NT2/D1 (cell line): ENCODE data around the gene C11orf42.

Experiments used
- DNase-seq: peaks from one replicate; pipeline ENCODE4 v3.0.0-alpha.2; 2011; ENCODE audit warnings: low read depth, low spot score
- H3K27me3 ChIP-seq: 2 replicates; pipeline ENCODE4 v1.6.0; 2011; ENCODE audit warnings: mild to moderate bottlenecking; ENCODE audit not compliant: insufficient read length, insufficient read depth
- H3K36me3 ChIP-seq: 2 replicates; pipeline ENCODE4 v1.6.1; 2011; ENCODE audit warnings: mild to moderate bottlenecking, low read length, mixed read lengths; ENCODE audit not compliant: insufficient read depth, insufficient read length
- H3K4me1 ChIP-seq: 2 replicates; pipeline ENCODE4 v1.5.1; 2011; ENCODE audit not compliant: insufficient read depth, insufficient read length
- H3K4me3 ChIP-seq: 2 replicates; pipeline ENCODE4 v1.5.1; 2011; ENCODE audit warnings: low read depth; ENCODE audit not compliant: insufficient read length
- H3K9ac ChIP-seq: 2 replicates; pipeline ENCODE4 v1.6.0; 2011; ENCODE audit warnings: low read depth; ENCODE audit not compliant: insufficient read length
- H3K9me3 ChIP-seq: 2 replicates; pipeline ENCODE4 v1.5.1; 2011; ENCODE audit warnings: mild to moderate bottlenecking, low read length; ENCODE audit not compliant: insufficient read depth
- SUZ12 ChIP-seq: IDR thresholded peaks from 2 replicates; pipeline ENCODE4 v1.6.1; 2011; ENCODE audit not compliant: insufficient read length, insufficient read depth; ENCODE audit errors: extremely low read depth
- YY1 ChIP-seq: IDR thresholded peaks from 2 replicates; pipeline ENCODE4 v1.6.1; 2011; ENCODE audit not compliant: insufficient read length, insufficient read depth
- ZNF274 ChIP-seq: IDR thresholded peaks from 2 replicates; pipeline ENCODE4 v1.6.1; 2011; ENCODE audit warnings: mild to moderate bottlenecking, low read depth, low read length

Gene C11orf42

DNA sequence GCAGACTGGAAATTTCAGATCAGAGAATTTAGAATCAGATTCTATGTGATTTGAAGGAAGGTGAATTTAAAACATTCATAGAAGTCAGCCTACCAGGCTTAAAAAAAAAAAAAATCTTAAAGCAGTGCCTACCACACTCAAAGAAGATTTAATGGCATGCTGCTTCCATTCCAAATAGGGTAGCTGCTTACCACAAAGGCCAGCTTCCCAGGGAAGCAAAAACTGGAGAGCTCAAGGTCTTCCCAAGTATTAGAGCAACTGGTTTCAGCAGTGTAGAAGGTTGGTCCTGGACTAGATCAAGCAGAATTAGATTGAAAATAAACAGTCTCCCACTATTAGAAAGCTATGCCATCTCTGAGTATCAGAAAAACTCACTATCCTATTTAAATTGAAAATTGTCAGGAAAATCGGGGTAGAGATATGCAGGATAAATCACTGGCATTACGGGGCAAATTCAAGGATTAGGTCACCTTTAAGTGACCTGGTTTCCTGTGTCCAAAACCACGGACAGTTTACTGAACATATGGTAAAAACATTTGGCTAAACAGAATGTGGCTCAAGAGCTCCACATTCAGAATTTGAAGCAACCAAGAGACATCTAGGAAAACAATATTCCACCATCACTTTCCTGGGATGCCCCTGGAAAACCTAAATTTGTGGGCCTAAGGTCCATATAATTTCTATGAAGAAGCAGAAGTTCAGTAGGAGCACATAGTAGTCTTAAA lies 1.3 kb downstream of the C11orf42 start:
- Histone ChIP-seq H3K27me3 (no peaks in the 10 kb centered on the region), H3K36me3 (peaks cover 56% of the 10 kb centered on the region), H3K4me3 (no peak overlapping the region), H3K4me1 (no peaks in the 10 kb centered on the region), H3K9me3 (no peaks in the 10 kb centered on the region), H3K9ac (no peak overlapping the region)
- no peak for TF ChIP-seq YY1
- no peak for TF ChIP-seq SUZ12
- TF ChIP-seq ZNF274, result no peak
- DNase-seq, result no peak

DNA sequence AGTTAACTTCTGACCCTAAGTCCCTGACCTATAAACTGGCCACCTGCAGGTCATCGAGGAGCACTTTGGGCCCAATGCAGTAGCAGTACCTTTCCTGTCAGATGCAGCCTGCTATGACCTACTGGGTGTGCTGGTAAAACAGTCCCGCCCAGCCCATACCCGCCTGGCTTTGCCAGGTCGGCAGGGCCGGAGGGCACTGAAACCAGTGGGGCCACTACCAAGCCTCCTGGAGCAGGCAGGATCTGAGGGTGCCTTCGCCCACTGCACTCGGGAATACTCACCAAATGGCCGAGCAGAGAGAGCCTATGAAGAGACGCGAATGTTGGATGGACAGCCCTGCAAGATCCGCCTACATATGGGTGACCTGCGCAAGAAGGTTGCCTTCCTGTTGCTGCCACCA lies 4.4 kb downstream of the C11orf42 start:
- peaks cover 85% of the 10 kb centered on the region for H3K36me3 ChIP-seq

DNA sequence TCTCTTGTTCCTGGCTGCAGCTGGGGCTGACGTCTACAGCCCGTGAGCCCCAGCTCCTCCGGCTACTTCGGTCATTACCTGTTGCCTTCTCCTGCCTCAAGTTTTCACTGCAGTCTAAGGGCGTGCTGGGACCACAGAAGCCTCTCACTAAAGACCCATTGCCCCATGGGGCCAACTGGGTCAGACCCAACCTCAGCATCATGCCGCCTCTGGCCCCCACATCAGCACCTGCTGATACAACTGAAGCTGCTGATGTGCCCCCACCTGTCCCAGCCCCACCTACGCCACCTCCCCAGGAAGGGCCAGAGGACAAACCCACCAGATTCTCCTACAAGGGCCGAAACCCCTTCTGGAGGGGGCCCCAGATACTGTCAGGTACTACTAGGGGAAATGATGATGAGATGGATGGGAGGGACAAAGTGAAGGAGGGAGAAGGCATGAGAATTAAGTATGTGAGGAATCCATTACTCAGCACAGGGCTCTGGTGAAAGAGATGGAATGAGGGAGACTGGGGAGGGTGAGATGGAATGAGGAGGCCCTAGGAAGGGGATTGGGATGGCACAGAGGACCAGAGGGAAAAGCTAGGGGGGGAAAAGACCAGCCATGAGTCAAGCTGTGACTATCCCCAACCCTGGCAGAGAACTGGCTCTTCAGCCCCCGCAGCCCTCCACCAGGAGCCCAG lies 5.1 kb downstream of the C11orf42 start:
- Histone ChIP-seq H3K4me1 (no peaks in the 10 kb centered on the region), H3K9ac (no peak overlapping the region), H3K36me3 (peaks cover 84% of the 10 kb centered on the region), H3K9me3 (no peaks in the 10 kb centered on the region), H3K4me3 (no peak overlapping the region), H3K27me3 (no peaks in the 10 kb centered on the region)
- no peak for DNase-seq
- TF ChIP-seq YY1 (no peak), SUZ12 (no peak), ZNF274 (no peak)

More for the DNA sequence above, 4.4 kb downstream of the C11orf42 start:
- Histone ChIP-seq H3K9ac (no peak overlapping the region), H3K4me1 (no peaks in the 10 kb centered on the region), H3K4me3 (no peak overlapping the region), H3K9me3 (no peaks in the 10 kb centered on the region), H3K27me3 (no peaks in the 10 kb centered on the region)
- TF ChIP-seq SUZ12 (no peak), YY1 (no peak)
- no peak for DNase-seq

DNA sequence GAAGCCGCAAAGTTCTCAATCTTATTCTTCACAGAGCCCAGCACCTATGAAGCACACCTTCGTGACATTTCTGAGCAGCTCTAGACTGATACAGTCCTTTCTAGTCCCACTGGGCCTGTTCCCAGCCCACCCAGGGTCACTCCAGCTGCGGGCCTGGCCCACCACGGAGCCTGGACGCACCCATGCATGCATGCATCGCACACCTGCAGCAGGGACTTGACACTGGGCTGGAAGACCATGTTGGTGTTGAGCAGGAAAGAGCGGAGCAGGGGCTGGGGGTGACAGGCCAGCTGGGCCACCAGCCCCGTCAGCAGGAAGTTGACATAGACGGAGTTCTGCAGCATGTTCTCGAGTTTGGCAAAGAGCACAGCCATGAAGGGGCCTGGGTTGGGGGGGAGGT lies 9.2 kb downstream of the C11orf42 start:
- Histone ChIP-seq H3K4me3 (no peak overlapping the region), H3K9me3 (no peaks in the 10 kb centered on the region), H3K36me3 (peaks cover 86% of the 10 kb centered on the region), H3K27me3 (no peaks in the 10 kb centered on the region), H3K4me1 (no peaks in the 10 kb centered on the region), H3K9ac (no peak overlapping the region)
- DNase-seq, result no peak
- TF ChIP-seq SUZ12, result no peak

DNA sequence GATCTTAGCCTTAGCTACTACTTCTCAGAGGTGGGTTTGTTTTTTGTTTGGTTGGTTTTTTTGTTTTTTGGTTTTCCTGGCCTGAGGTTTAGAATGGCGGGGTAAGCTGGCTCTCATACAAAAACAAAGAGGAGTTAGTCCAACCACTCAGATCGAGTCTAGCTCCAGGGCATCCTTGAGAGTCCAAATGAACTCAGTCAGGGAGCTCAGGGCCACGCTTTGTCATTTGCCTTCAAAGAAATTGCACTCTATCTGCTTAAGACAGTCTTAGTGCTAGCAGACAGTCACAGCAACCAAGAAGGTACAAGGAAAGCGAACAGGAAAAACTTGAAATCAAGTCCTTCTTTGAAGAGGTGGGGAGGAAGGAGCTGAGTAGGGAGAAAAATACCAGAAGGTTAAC lies 11.1 kb downstream of the C11orf42 start:
- no peaks in the 10 kb centered on the region for H3K9me3 ChIP-seq
- TF ChIP-seq YY1 (no peak), ZNF274 (no peak), SUZ12 (no peak)
- no peaks in the 10 kb centered on the region for H3K4me1 ChIP-seq
- H3K27me3 ChIP-seq, result no peaks in the 10 kb centered on the region
- H3K36me3 ChIP-seq, result peaks cover 76% of the 10 kb centered on the region
- no peak for DNase-seq
- no peak overlapping the region for H3K4me3 ChIP-seq
- no peak overlapping the region for H3K9ac ChIP-seq

DNA sequence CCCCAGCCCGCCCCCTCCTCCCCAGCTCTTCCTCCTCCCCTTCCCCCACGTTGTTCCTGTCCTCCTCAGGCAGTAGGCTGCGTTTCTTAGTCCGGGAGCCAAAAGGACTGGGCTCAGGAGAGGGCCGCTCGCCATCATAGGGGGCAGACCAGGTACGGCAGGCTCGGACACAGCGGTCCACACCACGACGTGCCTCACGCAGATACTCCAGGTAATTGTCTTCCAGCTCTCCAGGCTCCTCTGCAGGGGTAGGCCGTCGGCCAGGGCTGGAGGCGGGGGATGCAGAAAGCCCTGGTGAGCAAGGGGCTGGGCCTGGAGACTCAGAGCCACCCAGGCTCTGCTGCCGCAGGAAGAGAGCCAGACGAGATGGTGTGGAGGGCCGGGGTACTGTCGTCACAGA lies 12.4 kb downstream of the C11orf42 start:
- DNase-seq, result no peak
- Histone ChIP-seq H3K36me3 (peaks cover 76% of the 10 kb centered on the region), H3K27me3 (no peaks in the 10 kb centered on the region), H3K4me3 (no peak overlapping the region), H3K4me1 (no peaks in the 10 kb centered on the region), H3K9me3 (no peaks in the 10 kb centered on the region), H3K9ac (no peak overlapping the region)
- TF ChIP-seq SUZ12 (no peak), YY1 (no peak), ZNF274 (no peak)

DNA sequence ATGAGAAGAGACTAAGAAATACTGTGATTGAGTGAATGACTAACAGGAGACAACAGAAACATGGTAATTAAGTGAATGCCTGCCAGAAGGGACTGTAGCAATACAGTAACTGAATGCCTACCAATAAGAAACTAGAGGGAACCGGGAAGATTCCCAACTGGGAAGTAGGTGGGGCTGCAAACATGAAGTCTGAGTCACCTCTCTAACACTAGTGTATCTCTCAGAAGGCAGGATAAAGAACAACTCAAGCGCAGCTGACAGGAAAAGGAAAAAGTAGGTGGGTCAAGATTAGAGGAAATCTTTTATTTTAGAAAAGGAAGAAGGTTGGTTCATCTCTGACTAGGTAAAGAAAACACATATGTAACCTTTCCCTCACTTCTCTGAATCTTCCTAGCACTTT lies 14.0 kb downstream of the C11orf42 start:
- H3K4me1 ChIP-seq, result no peaks in the 10 kb centered on the region
- H3K27me3 ChIP-seq, result no peaks in the 10 kb centered on the region
- H3K9me3 ChIP-seq, result no peaks in the 10 kb centered on the region
- DNase-seq, result no peak
- H3K9ac ChIP-seq, result no peak overlapping the region
- peaks cover 78% of the 10 kb centered on the region for H3K36me3 ChIP-seq
- no peak overlapping the region for H3K4me3 ChIP-seq
- no peak for TF ChIP-seq ZNF274
- TF ChIP-seq SUZ12, result no peak
